COLO829 (cell line): ENCODE data around the gene CD2AP.

ENCODE experiments used
- DNase-seq: peaks from one replicate; pipeline ENCODE4 v3.0.0; 2012; ENCODE audit warnings: low spot score

Gene CD2AP

GRCh38 chr6:47567586-47567985 is 90.0 kb downstream of the CD2AP start:
- DNase-seq, result no peak

GRCh38 chr6:47571488-47571887 is 93.9 kb downstream of the CD2AP start:
- DNase-seq, result no peak

DNA sequence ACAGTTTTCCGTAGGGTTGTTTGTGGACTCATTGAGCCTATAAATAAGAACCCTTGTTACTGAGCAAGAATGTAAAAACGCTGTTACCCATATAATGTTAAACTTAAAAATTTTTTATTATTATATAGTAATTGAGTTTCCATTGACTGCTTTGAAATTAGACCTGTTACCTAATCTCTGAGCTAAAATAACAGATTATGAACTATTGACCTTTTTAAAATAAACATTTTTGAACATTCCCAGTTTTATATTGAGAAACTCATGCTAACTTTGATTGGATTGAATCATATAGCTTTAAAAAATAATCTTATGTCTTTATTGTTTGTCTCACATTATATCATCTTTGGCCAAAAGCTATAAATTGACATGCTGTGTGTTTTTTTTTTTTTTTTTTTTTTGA is 95.5 kb downstream of the CD2AP start:
- DNase-seq, result no peak

DNA sequence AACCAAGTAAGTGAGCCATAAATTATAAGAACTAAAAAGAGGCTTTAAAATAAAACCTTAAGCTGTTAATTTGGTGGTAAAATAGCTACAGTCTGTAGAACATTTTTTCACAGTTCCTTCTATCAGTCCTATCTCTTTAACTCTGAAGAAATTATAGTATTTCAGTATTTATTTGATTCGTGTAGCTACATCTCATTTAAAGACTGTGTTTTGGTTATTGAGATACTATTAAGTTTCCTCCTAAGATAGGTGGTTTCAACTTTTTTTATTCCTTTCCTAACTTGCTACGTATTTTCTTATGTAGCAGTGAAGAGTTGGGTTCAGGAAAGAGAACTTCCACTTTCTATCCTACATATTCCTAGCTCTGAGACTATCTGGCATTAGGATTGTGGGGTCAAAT is 97.2 kb downstream of the CD2AP start:
- DNase-seq, result no peak

GRCh38 chr6:47579040-47579439 is 101.5 kb downstream of the CD2AP start:
- DNase-seq, result no peak

DNA sequence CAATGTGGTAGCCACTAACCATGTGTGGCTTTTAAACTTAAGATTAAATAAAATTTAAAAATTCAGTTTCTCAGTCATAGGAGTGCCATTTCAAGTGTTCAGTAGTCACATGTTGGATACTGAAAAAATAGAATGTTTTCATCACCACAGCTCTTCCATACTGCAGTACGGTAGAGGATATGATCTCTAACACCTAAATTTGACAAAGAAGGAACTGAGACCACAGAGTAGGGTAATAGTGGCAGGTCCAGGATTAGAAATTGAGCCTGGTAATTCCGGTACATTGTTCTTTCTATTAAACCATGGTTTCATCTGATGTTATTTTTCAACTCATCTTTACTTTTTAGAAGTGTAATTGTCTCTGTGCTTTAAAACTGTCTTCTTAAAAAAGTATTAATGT is 104.0 kb downstream of the CD2AP start:
- no peak for DNase-seq

DNA sequence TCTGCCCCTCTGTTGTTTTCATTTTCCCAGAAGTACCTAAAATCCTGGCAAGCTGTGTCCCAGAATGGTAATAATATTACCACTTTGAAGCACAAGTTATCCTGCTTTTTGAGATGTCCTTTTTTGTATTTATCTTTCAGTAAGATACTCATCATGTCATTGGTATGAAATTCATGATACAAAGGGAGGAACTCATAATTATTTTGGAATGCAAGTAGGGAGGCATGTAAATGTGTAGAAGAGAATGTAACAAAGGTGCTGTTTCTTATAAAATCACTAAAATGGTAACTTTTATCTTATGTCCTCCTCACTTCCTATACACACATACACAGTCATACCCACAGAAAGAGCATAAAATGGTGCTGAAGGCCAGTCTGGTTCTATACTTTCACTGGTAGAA is 109.9 kb downstream of the CD2AP start:
- DNase-seq, result no peak

DNA sequence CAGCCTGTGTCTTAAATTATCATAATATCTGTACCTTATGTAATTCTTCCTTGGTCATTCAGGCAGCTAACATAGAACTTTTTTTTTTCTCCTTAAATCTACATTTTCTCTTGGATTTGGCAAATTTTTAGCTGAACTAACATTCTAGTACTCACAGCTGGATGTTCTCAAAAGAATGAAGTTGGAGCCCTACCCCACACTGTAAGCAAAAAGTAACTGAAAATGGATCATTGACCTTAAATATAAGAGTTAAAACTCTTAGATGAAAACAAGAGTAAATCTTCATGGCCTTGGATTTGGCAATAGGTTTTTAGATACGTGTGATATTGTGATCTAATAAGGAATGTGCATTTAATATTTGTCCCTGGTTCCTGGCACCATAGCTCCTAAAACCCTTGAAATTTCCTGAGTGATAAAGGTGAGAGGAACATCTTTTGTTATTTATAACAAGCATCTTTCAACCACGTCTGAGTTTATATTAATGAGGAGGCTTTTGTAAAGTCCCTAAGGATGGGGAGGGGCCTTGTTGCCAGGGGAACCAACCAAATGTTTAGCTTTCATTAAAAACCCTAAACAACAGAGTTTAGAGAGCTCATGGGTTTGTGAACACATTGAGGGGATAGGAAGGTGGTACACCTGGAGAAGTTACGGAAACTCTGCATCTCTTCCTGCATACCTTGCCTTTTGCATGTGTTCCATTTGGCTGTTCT is 114.7 kb downstream of the CD2AP start:
- DNase-seq, result no peak

DNA sequence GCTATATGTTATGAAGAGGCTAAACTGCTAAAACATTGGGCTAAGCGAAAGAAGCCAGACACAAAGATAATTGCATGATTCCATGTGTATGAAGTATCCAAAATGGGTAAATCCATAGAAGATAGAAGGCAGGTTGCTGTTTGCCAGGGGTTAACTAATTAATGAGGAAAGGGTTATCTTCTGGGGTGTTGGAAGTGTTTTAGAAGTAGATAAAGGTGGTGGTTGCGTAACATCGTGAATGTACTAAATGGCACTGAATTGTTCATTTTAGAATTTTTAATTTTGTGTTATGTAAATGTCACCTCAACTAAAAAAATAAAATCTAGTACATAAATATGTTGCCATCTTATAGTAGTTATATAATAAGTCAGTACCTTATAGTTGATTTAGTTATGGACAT is 116.4 kb downstream of the CD2AP start:
- DNase-seq, result no peak

DNA sequence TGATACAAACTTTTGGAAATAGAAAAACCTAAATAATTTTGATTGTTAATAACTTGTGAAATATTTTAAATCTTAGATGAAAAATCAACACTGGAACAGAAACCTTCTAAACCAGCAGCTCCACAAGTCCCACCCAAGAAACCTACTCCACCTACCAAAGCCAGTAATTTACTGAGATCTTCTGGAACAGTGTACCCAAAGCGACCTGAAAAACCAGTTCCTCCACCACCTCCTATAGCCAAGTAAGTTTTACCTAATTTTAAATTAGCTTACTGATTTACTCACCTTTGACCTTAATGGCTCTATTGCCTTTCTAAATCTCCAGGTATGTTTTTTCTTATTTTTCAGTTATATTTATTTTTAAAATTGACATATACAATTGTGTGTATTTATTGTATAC is 118.2 kb downstream of the CD2AP start:
- no peak for DNase-seq

- no peak for DNase-seq
These were observed 120.8 kb downstream of the CD2AP start for GRCh38 chr6:47598367-47598766.

DNA sequence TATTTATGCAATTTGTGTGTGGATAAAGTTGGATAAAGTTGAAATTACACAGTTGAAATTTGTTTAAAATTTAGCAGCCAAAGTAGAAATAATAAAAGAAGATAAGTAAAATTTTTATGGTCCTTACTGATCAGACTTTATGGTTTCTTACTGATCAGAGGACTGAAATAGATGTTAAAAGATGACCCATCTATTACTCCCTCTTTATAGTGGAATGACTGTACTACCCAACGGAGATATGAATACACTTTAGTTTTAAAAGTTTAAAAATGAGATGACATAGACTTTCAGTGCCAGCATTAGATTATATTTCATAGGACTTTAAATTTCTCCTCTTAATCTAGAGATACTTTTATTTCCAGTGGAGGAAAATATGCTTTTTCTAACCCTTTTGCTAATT is 121.9 kb downstream of the CD2AP start:
- no peak for DNase-seq

DNA sequence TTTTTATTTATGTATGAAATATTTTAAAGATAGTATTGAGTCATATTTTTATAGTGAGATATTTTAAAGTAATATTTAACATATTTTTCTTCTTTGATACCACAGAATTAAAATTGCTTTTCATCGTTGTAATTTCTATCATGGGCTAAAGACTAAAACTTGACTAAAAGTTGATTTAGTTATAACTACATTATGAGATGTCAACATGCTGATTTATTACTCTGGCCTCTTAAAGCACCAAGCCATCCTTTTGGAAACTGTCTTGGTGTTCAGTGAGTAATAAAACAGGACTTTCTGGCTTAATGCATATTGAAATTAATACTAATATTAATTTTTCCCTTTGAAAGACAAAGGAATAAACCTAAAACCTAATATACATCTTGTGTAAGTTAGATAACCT is 125.6 kb downstream of the CD2AP start:
- DNase-seq, result no peak

GRCh38 chr6:47603995-47604394 is 126.4 kb downstream of the CD2AP start:
- no peak for DNase-seq

DNA sequence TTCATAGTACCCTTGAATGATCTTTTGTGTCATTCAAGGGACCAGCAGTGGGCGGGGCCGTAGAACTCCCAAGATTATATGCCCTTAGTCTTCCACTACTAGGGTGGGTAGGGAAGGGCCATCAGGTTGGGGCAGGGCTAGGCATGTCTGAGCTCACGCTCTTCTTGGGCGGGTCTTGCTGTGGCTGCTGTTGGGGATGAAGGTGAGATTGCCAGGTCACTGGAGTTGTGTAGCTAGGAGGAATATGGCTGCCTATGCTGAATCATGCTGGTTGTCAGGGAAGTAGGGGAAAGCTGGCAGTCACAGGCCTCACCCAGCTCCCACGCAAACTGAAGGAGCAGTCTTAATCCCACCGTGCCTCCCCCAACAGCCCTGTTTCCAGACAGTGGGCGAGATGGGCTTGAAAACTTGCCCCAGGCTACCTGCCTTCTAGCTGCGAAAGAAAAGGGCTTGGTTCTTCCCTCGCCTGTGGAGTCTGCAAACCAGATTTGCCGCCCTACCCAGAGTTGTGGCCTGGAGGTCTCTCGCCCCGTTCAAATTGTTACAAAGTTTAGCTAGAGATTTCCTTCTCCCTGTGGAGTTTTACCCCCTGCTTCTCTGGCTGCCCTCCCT is 144.4 kb downstream of the CD2AP start:
- DNase-seq, result no peak

DNA sequence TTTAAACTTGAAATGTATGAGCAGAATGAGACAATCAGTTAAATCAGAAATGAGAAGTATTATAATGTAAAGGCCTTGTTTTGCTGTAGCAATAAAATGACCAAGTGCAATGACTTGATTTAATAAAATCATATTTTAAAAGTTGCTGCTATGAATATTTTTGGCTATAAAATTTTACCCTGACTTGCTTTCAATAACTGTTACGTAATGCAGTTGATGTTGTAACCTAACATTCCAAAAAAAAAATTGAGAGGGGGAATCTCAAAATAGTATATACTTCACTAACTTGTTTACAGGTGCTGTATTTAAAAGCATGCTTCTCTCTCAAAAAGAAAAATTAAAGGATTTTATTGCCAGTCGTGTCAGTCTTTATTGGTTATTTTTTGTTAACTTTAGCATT is 149.2 kb downstream of the CD2AP start:
- DNase-seq, result no peak

- no peak for DNase-seq
These were observed 151.1 kb downstream of the CD2AP start for GRCh38 chr6:47628448-47629272.

GRCh38 chr6:47629954-47630353 is 152.4 kb downstream of the CD2AP start:
- DNase-seq, result no peak

- no peak for DNase-seq
These were observed 153.0 kb downstream of the CD2AP start for GRCh38 chr6:47630587-47630986.

- peak; percentile 69 for DNase-seq
These were observed 153.7 kb downstream of the CD2AP start for GRCh38 chr6:47631269-47631772.

DNA sequence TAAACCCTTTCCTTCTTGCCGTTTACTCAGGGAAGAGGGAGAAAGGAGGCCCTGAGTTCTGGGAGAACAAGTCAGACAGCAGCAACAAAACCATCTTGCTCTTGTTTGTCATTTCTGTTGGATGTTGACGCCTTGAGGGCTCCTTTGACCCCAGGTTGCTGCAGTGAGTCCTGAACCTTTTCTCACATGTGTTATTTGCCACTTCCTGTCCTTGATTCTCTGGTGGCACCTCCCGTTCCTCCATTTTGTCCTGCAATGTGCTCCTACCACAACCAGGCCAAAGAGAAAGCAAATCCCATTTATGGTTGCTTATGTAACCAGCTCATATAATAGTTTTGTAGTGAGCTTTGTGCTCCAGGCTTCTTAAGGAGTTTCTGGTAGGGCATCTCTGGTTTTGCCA is 154.2 kb downstream of the CD2AP start:
- DNase-seq, result no peak

DNA sequence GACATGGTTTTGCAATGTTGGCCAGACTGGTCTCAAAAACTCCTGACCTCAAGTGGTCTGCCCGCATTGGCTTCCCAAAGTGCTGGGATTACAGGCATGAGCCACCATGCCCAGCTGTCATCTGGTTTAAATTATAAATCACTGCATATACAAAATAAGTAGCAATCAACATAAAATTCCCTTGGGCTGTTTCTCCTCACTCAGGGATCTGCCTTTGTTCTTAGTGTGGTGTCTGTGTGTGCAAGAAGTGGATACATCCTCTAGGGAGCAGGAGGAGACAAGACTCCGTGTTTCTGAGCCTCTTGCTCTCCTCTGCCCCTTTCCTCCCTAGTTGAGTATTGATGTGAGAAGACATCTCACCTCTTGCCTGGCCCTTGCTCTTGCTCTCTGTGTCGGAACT is 155.6 kb downstream of the CD2AP start:
- DNase-seq, result peak; percentile 63
